GM21360 (cell line): ENCODE measurements around the gene BUB1B.

Experiments
- ATAC-seq: cut with Tn5 transposase; IDR thresholded peaks from one replicate; pipeline ENCODE4 v1.9.1; 2021; ENCODE audit warnings: mild to moderate bottlenecking, moderate library complexity; ENCODE audit not compliant: unreplicated experiment

The BUB1B gene

GRCh38 chr15:40239693-40240618 is 79.1 kb downstream of the BUB1B start:
- no peak for ATAC-seq

GRCh38 chr15:40240619-40241221 is 79.9 kb downstream of the BUB1B start:
- no peak for ATAC-seq

DNA sequence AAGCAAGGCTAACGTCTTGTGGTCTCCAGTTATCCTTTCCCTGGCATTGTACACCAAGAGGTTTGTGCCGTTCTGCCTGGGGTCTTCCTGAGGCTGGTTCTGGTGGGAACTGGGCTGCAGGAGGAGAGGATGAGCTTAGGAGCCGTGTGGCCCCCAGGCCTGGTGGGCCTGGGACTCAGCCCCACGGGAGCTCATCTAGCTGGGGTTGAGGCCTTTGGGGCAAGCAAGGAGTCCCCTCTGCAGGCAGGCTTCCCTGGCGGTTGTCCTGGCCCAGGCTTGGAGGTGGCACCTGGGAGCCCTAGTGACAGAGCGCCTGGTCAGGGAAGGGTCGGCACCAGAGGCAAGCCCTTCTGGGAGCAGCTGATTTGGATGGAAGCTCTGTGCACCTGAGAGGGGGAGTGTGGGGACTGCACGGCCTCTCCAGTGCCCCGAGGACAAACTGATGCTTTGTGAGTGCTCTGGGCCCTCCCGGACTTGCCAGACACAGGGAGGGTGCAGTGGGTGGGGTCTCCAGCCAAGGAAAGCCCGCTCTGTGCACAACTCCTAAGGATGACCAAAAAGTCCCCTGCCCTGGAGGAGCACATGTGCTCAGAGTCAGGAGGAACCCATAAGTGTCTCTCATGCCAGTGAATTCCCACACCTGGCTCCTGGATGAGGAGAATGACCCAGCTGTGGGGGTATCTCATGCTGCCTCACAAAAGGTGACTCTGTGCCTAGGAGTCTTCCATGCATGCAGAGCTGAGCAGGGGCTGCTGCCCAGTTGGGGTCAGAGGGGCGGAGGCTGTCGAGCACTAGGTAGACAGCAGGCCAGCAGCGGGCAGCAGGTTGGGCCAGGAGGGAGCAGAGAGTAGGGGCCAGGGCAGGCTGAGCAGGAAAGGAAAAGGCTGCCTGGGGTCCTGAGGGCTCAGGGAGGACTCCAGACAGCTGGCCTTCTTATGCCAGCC is 80.7 kb downstream of the BUB1B start:
- no peak for ATAC-seq

DNA sequence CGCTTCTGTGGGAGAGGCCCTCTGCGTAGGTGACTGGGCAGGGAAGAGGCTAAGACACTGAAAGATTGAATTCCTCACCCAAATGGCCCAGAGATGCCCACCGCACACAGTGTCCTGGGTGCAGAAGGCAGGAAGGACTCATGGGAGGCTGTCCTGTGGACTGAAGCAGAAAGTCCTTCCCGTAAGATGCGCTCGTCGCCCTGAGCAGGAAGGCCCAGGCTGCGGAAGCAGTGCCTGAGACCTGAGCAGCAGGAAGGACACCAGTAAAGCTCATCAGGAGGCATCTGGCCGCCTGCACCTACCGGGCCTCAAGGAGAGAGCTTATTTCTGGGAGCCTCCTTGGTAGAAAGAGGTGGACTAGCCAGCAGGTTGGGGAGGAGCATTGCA is 81.3 kb downstream of the BUB1B start:
- no peak for ATAC-seq

GRCh38 chr15:40242601-40243000 is 81.7 kb downstream of the BUB1B start:
- ATAC-seq = no peak

GRCh38 chr15:40243126-40243810 is 82.4 kb downstream of the BUB1B start:
- ATAC-seq = no peak

DNA sequence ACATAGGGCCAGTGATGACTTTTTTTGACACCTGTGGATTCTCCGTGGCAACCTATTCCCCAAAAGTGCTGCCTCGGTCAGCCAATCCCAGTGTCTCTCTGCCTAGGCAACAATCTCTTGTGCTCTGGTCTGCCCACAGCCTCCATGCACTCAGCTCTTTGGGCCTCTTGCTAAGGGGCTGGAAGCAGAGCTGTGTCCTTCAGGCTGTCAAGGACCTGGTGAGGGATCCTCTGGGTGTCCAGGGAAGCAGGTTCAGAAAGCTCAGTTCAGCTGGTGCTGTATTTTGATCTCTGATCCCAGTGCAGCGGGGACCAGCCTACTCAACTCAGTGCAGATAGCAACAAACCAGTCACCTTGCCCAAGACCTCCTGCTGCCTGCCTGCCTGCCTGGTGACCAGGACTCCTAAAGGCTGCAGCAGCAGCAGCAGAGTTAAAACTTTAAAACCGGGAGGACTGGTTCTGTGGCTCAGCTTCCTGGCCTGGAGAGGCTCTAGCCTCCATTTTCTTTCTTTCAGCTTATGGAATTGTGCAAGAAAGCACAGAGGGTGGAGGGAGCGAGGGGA is 84.2 kb downstream of the BUB1B start:
- no peak for ATAC-seq

GRCh38 chr15:40245666-40246450 is 85.0 kb downstream of the BUB1B start:
- ATAC-seq = no peak

GRCh38 chr15:40246496-40247280 is 85.8 kb downstream of the BUB1B start:
- ATAC-seq = no peak

GRCh38 chr15:40247406-40247971 is 86.6 kb downstream of the BUB1B start:
- no peak for ATAC-seq

DNA sequence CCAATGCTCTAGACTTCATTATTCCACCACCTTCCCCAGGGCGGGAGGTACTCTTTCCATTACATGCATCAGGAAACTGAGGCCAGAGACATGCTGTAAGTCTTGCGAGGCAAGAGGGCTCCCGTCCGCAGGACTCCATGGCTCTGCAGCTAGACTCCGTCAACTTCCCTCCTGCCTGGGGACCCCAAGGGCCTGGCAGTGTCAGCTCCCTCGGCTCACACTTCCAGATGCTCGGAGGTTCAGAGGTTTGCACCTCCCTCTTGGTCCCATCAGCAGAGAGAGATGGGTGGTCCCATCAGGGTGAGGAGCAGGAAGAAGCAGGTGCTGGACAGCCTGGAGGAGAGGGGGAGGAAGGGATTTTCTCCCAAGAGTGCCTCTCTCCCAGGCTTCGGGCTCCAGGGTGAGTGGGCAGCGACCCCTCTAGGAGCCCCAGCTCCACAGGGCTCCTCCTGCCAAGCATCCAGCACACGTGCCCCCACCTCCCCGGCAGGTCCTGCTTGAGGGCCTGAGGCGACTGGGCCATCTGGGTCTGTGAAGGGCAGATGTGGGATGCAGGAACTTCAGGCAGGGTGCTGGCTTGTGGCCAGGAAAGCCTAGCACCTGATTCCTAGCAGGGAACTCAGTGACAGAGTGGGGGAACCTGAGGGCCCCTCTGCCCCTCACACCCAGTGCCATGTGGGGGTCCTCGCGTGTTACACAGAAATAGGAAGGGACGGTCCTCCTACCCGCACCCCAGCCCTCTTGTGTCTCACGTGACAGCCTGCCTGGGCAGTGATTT is 87.3 kb downstream of the BUB1B start:
- no peak for ATAC-seq

DNA sequence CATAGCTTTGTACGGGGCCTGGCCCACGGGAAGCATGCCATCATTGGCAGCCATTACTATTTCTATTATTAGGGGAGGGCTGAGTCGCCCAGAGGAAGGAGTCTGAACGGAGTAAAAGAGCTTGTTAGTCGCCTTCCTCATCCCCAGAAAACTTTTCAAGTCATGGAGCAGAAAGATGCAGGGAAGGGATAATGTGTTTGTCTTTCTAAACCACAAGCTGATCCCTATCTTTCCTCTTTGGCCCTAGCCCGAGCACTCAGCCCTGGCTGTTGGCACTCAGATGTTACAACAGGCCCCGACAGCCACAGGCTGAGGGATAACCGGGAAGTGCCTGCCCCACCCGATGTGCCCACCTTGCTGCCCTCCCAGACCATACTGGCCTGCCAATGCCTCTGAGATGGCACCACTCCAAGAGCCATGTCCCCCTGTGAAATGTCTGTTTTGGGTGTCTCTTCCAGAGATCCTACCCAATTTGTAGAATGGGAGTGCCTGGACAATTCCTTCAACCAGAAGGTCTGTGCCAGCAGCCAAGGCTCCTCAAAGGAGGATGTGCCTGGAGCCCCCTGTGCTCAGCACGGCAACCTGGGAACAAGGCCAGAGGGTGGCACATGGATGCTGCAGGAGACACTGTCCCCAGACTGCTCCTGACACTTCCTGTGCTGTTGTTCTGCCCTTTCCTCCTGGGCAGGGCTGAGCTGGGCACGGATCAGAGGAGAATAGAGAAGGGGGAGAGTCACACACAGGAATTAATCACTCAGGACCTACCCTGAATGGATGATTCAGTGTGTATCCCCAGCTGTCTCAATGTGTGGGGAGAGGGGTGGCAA is 88.8 kb downstream of the BUB1B start:
- no peak for ATAC-seq

DNA sequence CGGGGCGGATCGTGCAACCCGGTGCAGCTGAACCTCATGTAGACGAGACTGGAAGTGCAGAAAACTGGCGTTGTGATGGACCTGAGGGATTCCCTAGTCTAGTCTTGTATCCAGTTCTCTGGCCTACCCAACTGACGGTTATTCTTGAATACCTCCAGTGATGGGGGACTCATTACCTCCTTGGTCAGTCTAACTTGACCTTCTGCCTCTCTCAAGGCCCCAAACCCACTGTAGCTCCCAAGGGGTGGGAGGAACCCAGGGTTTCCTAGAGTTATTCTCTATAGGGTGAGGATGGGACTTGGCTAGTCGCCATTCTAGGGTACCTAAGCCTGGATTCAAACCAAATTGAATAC is 89.4 kb downstream of the BUB1B start:
- ATAC-seq = no peak

DNA sequence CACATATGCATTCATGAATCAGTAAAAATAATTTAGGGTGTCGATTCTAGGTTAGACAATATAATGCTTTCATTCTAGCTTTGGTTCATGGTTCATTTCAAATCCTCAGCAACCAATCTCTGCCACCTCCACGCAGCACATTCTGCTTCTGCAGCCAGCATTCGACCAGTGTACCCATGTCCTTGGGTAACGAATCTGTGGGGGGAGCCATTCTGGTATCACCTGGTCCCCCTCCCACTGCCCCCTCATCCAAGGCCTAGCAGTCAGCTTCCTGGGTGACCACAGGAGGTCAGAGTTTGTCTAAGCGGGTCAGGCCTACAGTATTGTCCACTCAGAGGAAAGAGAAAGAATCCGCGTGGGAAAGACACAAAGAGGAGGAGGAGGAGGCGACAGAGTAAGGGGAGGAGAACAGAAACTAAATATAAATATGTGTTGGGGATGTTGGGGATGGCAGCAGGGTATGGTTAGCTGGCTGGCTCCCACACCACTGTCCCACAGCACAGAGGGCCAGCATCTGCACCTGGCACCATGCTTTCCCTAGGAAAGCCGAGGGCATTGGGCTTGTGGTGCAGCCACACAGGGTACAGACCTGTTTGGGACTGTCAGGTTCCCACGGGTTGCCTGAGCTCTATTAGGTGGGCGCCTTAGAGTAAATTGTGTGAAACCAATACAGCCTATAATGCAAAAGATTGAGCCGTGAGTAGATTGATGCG is 90.1 kb downstream of the BUB1B start:
- ATAC-seq = no peak

DNA sequence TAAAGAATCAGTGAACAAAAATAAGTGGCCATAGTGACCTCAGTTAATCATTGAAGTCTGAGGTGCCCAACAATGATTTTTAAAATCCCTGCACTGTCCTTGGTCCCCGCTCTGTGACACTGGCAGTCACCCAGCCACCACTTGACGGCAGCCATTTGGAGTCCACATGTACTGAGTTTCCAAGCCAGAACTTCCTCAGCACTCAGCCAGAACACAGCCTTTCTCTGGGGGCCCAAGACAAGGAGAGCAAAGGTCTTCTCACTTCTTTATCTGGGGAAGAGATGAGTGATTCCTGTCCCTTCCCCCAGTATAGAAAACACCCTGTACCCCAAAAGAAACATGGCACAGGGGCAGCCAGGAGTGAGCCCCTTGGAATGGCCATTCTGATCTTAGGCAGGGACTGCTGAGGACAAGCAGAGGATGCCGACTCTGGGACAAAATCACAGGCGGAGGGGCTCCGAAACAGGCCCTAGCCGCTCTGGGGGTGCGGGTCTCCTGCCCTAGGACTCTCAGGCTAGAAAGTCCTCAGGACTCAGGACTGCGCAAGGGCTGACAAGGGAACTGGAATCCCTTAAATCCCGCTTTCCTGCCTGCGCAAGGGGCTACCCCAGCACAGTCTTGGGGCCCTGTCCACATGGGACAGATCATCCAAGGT is 90.7 kb downstream of the BUB1B start:
- no peak for ATAC-seq

DNA sequence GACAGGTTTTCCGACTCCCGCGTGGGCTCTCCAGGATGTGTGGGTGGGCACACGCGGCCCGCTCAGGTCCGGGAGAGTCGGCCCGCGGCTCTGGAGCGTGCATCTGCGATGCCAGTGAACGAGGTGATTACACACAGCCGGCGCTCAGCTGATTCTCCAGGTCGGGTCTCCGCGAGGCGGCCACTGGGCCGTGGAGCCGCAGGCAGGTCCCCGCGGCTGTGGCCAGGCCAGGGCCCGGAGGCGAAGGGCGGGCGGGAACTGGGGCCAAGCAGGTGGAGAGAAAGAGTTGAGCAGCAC is 91.2 kb downstream of the BUB1B start:
- ATAC-seq = no peak
